Activated CD4-positive, alpha-beta T cell treated with anti-CD3 and anti-CD28 coated beads for 1 hour (primary cell): Measurements from ENCODE around the gene NHLRC2.
"Not testable (repeated sequence)": the region's sequence is repeated elsewhere in the genome, so short reads cannot be mapped to it uniquely, and the experiment has no call there.

Experiments used
- DNase-seq: peaks from one replicate; pipeline ENCODE4 v3.0.0-alpha.2; 2020

NHLRC2 gene, protein sequence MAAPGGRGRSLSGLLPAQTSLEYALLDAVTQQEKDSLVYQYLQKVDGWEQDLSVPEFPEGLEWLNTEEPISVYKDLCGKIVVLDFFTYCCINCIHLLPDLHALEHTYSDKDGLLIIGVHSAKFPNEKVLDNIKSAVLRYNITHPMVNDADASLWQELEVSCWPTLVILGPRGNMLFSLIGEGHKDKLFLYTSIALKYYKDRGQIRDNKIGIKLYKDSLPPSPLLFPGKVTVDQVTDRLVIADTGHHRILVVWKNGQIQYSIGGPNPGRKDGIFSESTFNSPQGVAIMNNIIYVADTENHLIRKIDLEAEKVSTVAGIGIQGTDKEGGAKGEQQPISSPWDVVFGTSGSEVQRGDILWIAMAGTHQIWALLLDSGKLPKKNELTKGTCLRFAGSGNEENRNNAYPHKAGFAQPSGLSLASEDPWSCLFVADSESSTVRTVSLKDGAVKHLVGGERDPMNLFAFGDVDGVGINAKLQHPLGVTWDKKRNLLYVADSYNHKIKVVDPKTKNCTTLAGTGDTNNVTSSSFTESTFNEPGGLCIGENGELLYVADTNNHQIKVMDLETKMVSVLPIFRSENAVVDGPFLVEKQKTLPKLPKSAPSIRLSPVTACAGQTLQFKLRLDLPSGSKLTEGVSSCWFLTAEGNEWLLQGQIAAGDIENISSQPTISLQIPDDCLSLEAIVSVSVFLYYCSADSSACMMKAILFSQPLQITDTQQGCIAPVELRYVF

DNA sequence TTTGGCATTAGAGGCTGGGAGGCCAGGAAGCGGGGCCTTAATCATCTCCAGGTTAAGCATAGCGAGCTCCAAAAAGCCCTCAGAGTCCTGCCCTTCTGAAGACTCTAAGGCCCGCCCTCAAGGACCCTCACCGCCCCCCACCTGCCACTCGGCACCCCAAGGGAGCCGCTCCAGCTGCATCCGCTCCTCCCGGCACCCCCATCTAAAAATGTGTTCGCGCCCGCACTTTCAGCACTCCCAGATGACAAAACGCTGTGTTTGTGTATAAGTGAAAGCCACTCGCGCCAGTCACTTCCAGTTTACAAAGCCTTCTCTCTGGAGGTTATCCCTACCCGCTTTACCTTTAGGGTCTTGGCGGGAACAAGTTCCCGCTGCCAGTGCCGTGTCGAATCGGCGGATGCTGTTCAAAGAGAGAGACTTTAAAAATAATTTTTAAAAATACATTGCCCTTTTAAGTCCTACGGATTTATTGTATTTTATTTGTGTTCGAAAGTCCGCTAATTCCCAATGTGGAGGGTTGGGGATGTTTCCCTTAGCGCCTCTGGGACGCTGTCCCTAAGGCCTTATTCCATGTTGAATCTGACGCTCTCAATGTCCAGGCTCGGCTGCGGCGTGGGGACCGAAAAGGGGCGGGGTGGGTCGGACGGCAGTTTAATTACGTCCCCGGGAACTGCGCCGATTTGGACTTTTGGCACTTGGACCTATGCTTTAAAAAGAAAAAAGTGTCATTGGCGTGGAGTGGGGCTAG lies at the start of gene NHLRC2, which contains the start of gene DCLRE1A:
NHLRC2 (plus strand) TSS at position 649 of the 748 bp plus-strand sequence. CDS start 212 bp downstream, outside the sequence.
DCLRE1A (minus strand) TSS at position 70 of the 748 bp plus-strand sequence. CDS start 900 bp downstream, outside the sequence.
- peak; percentile 44 for DNase-seq

DNA sequence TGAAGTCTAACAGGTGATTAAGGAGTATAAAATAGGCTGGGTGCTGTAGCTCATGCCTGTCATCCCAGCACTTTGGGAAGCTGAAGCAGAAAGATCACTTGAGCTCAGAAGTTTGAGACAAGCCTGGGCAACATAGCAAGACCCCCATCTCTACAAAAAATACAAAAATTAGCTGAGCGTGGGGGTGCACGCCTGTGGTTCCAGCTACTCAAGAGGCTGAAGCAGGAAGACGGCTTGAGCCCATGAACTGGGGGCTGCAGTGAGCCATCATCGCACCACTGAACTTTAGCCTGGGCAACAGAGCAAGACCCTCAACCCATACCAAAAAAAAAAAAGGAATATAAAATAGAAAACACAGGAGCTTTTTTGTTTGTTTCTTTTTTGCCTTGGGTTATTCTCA lies 48.0 kb upstream of the NHLRC2 start:
- no peak for DNase-seq

DNA sequence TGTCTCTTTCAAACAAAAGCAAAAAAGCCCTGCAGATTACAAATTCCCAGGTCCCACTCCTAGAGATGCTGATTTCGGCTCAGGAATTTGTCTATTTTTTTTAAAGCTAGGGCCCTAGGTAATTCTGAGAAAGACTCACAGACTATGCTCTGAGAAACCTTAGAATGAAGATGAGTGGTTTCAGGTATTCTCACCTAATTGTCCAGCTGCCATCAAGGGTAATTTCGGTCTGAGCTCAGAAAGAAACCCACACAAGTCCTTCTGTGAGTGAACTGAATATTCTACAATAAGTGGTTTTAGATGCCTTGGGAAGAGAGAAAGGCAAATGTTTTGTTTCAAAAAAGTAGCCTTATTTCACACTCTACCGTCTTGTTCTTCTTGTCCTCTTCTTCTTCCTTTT lies 46.3 kb upstream of the NHLRC2 start:
- no peak for DNase-seq

DNA sequence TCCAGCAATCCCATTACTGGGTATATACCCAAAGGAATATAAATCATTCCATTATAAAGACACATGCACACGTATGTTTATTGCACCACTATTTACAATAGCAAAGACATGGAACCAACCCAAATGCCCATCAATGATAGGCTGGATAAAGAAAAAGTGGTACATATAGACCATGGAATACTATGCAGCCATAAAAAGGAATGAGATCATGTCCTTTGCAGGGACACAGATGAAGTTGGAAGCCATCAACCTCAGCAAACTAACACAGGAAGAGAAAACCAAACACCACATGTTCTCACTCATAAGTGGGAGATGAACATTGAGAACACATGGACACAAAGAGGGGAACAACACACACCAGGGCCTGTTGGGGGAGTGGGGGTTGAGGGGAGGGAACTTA lies 39.8 kb upstream of the NHLRC2 start:
- DNase-seq, result not testable (repeated sequence)

DNA sequence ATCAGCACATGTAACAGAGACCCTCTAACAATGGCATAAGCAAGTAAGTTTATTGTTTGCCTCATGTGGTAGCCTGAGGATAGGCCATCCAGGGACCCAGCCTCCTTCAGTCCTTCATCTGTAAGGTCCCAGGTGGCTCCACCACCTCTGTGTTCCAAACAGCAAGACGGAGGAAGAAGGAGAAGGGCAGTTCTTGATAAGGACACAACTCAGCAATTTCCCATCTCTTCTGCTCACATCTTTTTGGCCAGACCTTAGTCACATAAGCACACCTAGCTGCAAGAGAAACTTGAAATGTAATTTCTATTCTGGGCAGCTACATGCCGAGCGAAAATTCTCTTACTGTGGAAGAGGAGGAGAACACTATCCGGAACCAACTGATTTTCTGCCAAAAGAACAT lies 34.5 kb upstream of the NHLRC2 start:
- DNase-seq, result no peak

DNA sequence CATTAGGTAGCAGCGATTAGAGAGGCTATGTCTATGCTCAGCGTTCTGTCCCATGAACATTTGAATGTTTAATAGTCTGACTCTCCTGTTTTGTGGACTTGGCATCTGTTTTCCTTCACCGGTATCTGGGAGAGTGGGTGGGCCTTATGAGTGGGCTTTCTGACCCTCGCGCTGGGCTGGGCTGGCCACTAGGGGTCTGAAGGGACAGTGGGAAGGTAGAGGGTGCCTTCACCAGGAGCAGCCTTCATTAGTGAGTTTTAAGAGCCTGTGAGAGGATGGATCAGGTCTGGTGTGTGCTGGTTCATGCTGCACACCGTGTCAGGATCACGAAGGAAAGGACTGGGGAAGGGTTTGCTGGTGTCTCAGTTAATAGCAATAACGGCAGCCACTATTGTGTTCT lies 34.0 kb upstream of the NHLRC2 start:
- no peak for DNase-seq

DNA sequence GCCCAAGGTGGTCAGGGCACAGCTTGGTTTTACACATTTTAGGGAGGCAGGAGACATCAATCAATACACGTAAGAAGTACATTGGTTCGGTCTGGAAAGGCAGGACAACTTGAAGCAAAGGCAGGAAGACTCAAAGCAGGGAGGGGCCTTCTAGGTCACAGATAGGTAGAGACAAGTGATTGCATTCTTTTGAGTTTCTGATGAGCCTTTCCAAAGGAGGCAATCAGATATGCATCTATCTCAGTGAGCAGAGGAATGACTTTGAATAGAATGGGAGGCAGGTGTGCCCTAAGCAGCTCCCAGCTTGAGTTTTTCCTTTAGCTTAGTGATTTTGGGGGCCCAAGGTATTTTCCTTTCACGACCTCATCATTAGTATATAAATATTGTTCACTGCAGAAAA lies 33.2 kb upstream of the NHLRC2 start:
- not testable (repeated sequence) for DNase-seq

DNA sequence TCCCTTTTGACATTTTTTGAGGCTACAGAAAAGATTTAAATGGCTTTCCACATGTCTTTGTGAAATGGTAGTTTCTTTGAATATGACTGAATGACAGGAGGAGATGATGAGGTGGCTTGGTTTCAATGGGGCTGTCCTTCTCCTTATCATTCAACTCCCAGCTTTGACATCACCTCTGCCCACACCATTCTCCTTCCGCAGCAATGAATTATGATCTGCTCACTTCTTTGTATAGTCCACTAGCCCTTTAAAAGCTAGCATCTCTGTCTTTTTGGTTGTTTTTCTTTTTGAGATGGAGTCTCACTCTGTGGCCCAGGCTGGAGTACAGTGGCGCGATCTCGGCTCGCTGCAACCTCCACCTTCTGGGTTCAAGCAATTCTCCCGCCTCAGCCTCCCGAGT lies 32.3 kb upstream of the NHLRC2 start:
- no peak for DNase-seq

DNA sequence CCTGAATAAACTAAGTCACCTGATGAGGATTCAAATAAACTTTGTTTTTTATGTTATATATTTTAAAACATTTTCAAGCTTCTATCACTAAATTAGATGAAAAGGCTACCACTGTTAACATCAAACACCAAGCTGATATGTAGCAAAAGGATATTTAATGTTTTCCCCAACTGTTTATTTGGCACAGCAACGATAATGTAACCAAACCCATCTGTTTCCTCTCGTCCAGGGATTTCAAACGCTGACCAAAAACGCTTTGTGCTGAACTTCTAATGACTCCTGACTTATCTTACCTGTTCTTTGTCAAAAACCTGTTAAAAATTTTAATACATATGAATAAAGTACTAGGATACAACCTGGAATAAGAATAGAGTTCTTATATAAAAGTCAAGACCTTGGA lies 31.1 kb upstream of the NHLRC2 start:
- no peak for DNase-seq

DNA sequence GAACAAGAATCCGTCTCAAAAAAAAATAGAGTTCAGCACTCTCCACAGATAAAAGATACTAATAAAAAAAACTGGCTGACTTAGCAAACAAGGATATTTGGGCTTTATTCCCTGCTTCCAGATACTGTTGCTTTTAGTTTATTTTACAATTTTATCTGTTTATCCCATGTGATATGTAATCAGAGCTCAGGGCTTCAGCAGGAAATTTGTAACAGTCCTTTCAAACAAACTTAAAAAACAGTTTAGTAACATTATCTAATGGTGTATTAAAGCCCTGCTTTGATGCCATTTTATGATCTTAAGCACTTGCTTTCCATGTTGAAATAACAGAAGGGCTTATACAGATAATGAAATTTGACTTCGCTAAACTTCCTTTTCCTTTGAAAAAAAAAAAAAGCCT lies 28.7 kb upstream of the NHLRC2 start:
- DNase-seq, result no peak

DNA sequence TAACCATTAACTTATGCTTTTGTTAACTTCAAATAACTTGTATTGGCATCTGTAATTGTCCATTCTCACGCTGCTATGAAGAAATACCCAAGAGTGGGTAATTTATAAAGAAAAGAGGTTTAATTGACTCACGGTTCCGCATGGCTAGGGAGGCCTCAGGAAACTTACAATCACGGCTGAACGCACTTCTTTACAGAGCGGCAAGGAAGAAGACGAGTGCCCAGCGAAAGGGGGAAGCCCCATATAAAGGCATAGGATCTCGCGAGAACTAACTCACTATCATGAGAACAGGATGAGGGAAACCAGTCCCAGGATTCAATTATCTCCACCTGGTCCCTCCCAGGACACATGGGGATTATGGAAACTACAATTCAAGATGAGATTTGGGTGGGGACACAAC lies 25.9 kb upstream of the NHLRC2 start:
- DNase-seq, result not testable (repeated sequence)

DNA sequence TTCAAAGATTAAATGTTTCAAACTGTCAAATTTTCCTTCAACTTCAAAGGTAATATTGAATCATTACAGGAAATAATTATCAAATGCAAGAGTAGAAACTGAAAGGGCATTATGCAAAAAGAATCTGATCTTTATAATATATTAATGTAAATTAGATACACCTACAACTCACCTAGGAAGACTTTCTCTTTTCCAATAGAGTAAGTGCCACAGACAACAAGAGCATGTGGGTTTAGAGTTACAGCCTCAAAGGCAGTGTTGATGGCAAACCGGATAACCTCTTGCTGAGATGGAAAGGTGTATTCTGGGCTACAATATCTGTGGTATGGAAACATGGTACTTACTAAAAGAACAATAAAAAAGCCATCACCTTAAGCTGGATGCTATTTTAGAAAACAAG lies 12.3 kb upstream of the NHLRC2 start:
- DNase-seq, result no peak

DNA sequence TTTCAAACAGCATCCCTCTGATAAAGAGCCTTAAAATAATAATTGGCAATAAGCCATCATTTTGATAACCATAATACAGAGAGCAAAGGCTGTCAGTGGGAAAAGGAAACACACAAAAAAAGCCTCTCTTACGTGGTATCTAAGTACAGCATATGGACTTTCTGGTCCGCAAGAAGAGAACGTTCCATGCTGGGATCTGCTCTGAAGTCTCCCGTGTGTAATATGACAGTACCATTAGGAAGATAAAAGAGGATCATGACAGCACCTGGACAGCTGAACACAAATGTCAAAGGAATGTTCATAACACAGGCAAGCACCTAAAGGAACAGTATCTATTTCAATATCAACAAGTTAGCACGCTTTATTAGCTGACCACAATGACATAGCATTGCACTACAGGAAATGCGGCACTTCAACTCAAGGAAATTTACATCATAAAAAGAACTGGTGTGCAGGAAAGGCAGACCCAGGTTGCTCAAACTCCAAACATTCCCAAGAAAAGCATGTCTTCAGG lies 10.4 kb upstream of the NHLRC2 start:
- DNase-seq, result no peak

DNA sequence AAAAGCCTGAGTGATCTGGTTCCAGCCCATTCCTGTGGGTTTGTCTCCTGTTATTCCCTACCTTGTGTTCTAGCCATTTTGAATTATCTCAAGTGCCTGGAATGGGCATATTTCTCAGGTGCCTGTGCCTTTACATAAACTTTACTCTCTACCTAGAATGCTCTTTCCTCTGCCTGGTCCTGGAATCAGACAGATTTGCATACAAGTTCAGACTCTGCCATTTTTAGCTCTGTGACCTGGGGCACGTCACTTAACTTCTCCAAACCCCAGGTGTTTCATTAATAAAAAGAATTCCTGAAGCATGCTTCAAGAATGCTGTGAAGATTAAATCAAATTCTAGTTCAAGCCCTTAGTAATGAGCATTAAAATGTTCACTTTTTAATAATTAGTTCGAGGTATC lies 8.4 kb upstream of the NHLRC2 start:
- no peak for DNase-seq

DNA sequence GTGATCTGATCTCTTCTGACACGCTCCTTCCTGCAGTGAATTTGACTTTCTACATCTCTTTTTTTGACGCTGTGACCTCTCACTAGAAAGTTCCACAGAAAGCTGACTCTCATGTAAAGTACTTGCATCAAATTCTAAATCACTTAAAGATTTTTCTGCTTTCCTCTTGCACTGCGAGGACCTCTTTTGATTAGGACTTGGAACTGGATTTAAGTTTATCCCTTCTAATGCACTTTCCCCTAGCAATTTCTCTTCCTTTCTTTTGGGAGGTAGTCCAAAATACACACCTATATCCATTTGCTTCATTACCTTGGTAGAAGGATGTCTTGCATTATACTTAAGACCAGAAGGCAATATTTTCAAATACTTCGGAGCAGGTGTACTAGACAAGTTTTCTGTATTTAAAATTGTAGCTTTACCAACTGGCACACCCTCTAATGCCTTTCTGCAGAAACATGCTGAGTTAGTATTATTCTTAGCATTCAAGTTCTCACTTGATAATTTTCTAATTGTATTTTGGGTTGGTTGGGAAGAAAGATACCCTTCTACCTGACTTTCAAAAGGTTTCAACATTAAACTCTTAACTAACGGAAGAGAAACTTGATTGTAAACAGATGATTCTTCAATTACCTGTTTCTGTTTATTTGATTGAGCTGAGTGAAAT lies 5.2 kb upstream of the NHLRC2 start:
- no peak for DNase-seq

DNA sequence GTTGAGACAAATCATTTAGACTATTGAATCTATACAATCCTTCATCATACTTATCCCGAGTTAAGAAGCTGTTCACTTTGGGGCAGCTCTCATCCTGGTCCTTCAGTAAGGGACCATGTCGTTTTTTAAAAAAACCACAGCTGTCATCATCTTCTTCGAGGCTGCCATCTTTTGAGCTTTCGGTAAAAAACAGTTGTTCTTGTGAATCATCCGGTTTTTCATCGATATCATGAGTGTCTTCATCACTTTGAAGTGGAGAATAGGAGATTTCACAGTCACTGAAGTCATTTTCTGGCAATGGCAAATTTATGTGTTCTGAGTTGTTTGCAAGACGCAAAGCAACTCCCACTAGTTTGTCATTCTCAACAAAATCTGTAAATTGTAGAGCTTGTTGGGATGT lies 4.5 kb upstream of the NHLRC2 start:
- DNase-seq, result no peak

DNA sequence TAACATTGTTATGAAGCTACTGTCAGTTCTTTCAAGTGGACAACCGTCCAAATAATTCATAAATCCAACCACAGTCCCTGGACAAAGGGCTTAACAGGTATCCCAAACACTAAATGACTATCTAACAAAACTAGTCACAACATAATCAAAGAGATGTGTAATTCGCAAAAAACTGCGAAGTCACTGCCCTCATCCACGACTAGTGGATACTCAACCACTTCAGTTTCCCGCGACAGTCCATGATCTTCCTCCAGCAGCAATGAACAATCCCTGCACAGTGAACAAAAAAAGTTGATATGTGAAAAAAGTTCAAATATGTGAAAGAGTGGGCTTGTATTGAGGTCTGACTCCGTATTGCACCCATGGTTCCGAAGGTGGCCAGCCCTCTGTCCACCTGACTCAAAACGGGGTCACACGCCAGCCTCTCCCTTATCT lies 866 bp upstream of the NHLRC2 start:
- no peak for DNase-seq

DNA sequence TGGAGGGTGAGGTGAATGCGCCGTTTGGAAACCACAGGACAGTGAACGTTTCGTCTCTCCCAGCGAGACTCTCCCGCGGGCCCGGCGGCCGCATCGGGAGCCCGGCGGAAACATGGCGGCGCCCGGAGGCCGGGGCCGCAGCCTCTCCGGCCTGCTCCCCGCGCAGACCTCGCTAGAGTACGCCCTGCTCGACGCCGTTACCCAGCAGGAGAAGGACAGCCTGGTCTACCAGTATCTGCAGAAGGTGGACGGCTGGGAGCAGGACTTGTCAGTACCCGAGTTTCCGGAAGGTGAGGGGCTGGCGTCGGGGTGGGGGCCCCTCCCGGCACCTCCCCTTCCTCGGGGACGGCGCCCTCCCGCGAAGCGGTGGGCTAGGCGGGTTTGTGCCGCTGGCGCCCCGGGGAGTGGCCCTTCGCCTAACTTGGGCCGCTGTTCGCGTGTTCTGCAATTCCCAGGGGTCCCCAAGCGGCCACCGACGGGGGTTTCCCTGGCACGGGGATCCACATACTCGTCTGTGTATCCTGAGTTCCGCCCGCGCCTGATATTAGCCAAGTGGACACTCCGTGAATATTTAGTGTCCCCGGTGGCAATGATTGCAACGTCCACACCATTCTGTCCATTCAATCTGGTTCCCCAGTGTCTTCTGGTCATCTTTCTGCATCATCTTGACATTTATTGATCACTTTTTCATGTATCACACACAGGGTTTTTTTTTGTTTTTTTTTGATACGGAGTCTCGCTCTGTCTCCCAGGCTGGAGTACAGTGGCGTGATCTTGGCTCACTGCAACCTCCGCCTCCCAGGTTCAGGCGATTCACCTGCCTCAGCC lies 514 bp downstream of the NHLRC2 start:
- DNase-seq, result peak; percentile 24

DNA sequence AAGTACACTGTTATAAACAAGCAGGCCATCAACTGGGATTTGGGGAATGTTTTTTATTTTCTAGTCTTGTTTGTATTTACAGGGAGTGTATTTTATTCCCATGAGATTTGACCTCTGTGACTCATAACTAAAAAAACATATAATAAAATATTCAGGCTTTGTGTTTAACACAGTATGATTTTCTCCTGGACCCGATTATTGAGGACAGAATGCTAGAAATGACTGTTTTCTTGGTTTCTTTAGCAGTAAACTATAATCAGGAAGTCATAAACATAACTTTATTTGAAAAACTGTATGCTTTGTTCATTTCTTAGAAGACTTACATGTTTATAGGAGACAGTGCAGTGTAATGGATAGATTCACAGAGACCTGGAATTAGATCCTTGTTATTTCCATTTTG lies 2.1 kb downstream of the NHLRC2 start:
- no peak for DNase-seq

DNA sequence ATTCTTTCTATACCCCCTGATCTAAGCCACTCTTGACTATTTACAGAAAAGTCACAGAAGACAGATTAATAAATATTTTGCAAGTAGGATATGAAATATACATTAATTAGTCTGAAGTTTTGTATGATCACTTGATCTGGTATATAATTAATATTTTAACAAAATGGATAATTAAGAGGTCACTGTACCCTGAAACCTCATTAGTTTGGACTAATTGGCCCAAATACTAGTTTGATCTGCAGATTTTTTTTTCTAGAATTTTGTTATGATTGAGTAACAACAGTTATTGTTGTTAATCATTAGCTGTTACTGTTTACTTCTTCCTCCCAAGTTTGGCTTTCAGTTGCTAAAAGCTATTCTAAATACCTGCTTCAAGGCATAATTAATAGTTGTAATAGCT lies 2.7 kb downstream of the NHLRC2 start:
- no peak for DNase-seq

DNA sequence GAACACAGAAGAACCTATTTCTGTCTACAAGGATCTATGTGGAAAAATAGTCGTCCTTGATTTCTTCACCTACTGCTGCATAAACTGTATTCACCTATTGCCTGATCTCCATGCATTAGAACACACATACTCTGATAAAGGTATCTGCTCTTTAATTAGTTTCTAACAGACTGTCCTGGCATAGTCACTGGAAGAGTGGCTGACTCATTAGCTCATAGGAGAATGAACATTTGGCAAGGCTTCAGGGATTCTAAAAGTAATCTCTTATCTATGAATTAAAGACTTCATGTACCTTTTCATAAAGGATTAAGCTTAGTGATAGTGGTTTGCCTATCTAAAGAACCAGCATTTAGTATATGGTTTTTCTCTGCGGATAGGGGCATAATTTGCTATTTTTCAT lies 4.1 kb downstream of the NHLRC2 start:
- no peak for DNase-seq

DNA sequence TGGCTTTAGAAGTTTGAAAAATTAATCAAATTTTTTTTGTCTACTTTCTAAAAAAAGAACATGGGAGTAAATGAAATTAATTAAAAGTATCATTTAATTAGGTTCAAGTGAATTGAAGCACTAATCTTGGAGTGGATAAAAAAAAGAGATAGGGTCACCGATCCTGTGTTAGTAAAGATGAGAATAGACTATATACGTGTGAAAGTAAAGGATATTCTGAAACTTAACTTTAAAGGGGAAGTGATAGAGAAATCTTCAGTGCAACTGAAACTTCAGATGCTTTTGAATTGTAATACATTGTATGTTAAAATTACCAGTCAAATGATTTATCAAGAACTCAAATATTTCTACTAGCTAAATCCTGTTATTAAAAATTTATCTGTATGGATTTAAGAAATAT lies 4.8 kb downstream of the NHLRC2 start:
- DNase-seq, result no peak
